ELR (cell line): ENCODE data around the gene TMC6.
A peak's percentile ranks its signal among the peaks of the same experiment; 100 is the strongest.
"Not testable (repeated sequence)": the region's sequence is repeated elsewhere in the genome, so short reads cannot be mapped to it uniquely, and the experiment has no call there.

Experiments used
- DNase-seq: peaks from one replicate; pipeline ENCODE4 v3.0.0-alpha.2; 2015; ENCODE audit warnings: low read depth

The TMC6 gene

DNA sequence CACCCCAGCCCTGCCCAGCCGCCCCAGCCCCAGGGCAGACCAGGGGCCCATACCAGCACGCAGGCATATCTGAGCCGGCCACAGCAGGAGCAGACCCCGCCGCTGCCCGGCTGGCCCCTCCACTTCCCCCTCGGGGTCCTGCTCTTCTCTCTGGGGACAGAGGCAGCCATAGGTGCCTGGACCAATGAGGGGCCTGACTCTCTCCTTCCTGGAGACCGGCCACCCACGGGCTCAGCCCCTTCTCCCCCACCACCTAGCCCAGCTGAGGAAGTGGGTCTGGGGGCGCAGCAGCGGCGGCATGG, 3.8 kb downstream of the TMC6 start:
- no peak for DNase-seq

DNA sequence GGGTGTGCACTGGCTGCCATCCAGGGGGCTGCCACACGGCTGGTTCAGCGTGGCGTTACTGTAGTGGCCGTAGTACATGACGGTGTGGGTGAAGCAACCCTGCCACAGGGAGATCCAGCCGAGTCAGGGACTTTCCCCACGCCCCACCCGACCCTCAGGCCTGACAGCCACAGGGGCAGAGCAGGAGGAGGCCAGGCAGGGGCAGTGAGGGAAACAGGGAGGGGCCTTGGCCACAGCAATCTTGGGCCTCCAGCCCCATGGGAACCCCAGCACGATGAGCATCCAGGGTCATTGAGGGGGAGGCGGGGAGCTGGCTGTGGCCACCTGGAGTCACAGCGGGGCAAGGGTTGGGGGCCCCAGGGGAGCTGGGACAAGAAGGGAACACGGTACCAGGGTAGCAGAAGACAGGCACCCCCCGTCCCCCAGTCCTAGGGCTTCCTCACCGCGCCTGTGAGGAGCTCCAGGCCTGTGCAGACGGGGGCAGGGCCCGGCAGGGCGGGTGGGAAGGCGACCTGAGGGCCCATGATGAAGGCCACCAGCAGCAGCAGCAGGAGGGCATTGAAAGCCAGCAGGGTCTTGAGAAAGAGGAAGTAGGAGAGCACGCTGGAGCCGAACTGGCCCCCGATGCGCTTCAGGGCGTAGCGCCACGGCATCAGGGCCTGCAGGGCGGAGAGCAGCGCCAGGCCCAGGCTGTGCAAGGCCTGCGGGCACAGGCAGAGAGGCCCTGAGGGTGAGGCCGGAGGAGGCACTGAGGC, 4.3 kb downstream of the TMC6 start:
- no peak for DNase-seq

- no peak for DNase-seq
Observed at GRCh38 chr17:78123258-78123929, 5.2 kb downstream of the TMC6 start.

GRCh38 chr17:78122931-78123249, 5.7 kb downstream of the TMC6 start:
- no peak for DNase-seq

- no peak for DNase-seq
Observed at GRCh38 chr17:78122216-78122930, 6.2 kb downstream of the TMC6 start.

GRCh38 chr17:78121801-78122215, 6.7 kb downstream of the TMC6 start:
- no peak for DNase-seq

GRCh38 chr17:78120971-78121800, 7.4 kb downstream of the TMC6 start:
- no peak for DNase-seq

- DNase-seq, result no peak
Observed at GRCh38 chr17:78120537-78120936, 8.0 kb downstream of the TMC6 start.

DNA sequence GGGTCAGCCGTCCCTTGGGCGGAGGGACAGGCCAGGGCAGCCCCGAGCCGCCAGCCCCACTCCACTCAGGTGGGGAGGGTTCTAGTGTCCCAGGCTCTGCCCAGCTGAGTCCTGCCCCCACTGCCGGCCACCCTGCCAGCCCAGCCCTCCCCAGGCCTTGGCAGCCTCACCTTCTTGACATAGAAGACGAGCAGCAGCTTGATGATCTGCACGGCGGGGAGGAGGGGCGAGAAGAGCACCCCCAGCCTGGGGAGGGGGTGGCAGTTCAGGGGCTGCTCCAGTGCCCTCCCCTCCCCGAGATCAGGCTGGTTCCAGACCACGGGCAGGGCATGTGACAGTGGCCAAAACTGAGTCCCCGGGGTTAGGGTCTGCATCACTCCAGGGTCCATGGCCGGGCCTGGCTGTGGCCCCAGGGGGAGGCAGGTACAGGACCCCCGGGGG, 9.7 kb downstream of the TMC6 start:
- DNase-seq, result no peak

GRCh38 chr17:78117027-78117981, 11.3 kb downstream of the TMC6 start:
- DNase-seq, result no peak

- DNase-seq, result no peak
Observed at GRCh38 chr17:78116411-78116810, 12.1 kb downstream of the TMC6 start.

- not testable (repeated sequence) for DNase-seq
Observed at GRCh38 chr17:78115803-78116202, 12.8 kb downstream of the TMC6 start.

- DNase-seq, result no peak
Observed at GRCh38 chr17:78114831-78115723, 13.5 kb downstream of the TMC6 start.

GRCh38 chr17:78113804-78114785, 14.5 kb downstream of the TMC6 start:
- DNase-seq, result no peak

- DNase-seq, result peak; percentile 69
Observed at GRCh38 chr17:78112518-78113471, 15.8 kb downstream of the TMC6 start.

- no peak for DNase-seq
Observed at GRCh38 chr17:78111727-78112517, 16.6 kb downstream of the TMC6 start.
